ENCODE measurements around the gene INPP4B.

The INPP4B gene

DNA sequence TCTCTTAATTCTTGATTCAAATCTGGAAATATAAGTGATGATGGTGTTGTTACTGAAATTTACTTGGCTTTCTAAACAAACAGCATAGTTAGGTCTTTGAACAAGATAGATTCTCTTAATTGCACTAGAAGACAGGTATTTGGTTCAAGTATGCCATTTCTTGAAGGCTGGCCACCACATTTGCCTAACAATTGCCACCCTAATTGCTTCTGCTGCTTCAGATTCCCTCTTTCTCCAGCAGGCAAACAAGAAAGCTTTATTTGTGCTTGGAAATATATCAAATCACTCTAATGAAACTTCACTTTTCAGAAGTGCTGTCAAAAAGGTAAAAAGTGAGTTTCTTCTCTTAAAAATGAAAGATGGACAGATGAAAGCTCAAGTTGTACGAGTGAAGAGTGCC lies 418.6 kb downstream of the INPP4B start:
- no peak for DNase-seq (ENCODE audit: low read depth)
- TF ChIP-seq, protein P1, sequence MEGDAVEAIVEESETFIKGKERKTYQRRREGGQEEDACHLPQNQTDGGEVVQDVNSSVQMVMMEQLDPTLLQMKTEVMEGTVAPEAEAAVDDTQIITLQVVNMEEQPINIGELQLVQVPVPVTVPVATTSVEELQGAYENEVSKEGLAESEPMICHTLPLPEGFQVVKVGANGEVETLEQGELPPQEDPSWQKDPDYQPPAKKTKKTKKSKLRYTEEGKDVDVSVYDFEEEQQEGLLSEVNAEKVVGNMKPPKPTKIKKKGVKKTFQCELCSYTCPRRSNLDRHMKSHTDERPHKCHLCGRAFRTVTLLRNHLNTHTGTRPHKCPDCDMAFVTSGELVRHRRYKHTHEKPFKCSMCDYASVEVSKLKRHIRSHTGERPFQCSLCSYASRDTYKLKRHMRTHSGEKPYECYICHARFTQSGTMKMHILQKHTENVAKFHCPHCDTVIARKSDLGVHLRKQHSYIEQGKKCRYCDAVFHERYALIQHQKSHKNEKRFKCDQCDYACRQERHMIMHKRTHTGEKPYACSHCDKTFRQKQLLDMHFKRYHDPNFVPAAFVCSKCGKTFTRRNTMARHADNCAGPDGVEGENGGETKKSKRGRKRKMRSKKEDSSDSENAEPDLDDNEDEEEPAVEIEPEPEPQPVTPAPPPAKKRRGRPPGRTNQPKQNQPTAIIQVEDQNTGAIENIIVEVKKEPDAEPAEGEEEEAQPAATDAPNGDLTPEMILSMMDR (IDR thresholded peaks at IDR 0.05; ENCODE audit: control insufficient read depth, insufficient read depth, low read depth, low read length, missing control alignments), result no peak
- no peak overlapping the region for H3K4me3 ChIP-seq (ENCODE audit: control insufficient read depth, low read depth, low read length)

DNA sequence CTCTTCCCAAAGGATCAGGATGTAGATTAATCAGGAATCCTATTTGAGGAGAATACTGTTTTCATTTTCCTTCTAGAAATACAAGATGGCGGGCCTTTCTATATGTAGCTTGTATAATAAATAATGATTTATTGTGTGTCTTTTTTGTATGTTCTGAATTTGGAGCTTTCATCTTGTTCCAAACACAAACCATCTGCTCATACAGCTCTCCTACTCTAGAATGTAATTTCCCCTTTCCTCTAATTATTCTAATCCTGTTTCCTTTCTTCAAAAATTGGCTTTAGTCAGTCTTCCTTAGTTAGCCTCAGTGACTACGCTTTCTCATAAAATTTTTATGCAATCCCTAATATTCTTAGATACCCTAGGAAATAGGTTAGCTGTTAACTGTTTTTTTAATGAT lies 422.2 kb downstream of the INPP4B start:
- DNase-seq (ENCODE audit: low read depth), result no peak
- H3K4me3 ChIP-seq (ENCODE audit: control insufficient read depth, low read depth, low read length), result no peak overlapping the region
- TF ChIP-seq, protein P1 (IDR thresholded peaks at IDR 0.05; ENCODE audit: control insufficient read depth, insufficient read depth, low read depth, low read length, missing control alignments), result no peak

DNA sequence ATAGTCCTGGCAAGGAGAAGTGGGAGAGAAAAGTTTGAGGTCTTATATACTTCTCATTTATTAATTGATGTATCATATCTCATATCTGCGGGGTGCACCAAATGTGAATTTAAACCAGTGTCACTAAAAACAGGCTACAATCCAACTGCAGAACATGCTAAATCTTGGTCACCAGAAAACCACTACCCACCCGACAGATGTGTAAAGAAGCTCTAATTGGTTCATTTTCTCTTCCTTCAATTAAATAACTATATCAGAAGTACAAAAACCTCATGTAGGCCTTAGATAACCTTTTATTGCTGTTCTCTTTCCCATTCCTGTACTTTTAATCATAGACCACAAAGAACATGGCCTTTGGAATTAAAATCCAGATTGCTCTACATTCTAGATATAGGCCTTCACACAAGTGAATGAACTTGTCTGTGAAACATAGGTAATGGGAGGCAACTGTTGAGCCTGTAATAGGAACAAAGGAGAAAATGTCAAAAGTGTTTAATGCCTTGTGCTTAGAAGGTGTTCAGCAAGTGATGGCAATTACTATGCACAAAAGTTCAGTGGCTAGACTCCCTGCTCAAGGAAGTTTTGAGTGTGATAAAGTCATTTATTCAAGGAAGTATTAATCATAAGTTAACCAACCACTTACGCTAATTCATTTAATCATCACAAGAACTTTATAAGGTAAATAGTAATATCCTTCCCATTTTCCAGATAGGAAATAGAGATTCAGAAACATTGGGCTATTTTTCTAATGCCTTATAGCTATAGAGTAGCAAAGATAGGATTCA lies 425.6 kb downstream of the INPP4B start:
- no peak overlapping the region for H3K4me3 ChIP-seq (ENCODE audit: control insufficient read depth, low read depth, low read length)
- no peak for DNase-seq (ENCODE audit: low read depth)
- TF ChIP-seq, protein P1 (IDR thresholded peaks at IDR 0.05; ENCODE audit: control insufficient read depth, insufficient read depth, low read depth, low read length, missing control alignments), result no peak

- TF ChIP-seq, protein P1 (IDR thresholded peaks at IDR 0.05; ENCODE audit: control insufficient read depth, insufficient read depth, low read depth, low read length, missing control alignments), result no peak
- DNase-seq (ENCODE audit: low read depth), result no peak
- H3K4me3 ChIP-seq (ENCODE audit: control insufficient read depth, low read depth, low read length), result no peak overlapping the region
Observed at GRCh38 chr4:142419712-142420111, 426.4 kb downstream of the INPP4B start.

DNA sequence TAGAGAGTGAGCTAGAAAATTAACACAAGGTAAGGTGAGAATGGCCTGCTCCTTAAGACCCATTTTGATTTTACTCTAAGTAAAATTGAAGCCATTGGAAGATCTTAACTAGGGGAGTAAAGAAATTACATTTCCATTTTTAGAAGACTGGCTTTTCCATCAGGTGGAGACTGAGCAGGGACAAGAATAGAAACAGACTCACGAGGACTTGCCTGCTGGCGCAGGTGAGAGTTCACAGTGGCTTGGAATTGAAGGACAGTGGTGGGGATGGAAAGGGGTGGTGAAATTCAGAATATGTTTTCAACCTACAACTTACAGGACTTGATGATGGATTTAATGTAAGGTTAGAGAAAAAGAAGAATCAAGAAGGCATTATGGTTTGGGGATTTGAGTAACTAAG lies 427.4 kb downstream of the INPP4B start:
- TF ChIP-seq, protein P1 (IDR thresholded peaks at IDR 0.05; ENCODE audit: control insufficient read depth, insufficient read depth, low read depth, low read length, missing control alignments), result no peak
- no peak overlapping the region for H3K4me3 ChIP-seq (ENCODE audit: control insufficient read depth, low read depth, low read length)
- no peak for DNase-seq (ENCODE audit: low read depth)

DNA sequence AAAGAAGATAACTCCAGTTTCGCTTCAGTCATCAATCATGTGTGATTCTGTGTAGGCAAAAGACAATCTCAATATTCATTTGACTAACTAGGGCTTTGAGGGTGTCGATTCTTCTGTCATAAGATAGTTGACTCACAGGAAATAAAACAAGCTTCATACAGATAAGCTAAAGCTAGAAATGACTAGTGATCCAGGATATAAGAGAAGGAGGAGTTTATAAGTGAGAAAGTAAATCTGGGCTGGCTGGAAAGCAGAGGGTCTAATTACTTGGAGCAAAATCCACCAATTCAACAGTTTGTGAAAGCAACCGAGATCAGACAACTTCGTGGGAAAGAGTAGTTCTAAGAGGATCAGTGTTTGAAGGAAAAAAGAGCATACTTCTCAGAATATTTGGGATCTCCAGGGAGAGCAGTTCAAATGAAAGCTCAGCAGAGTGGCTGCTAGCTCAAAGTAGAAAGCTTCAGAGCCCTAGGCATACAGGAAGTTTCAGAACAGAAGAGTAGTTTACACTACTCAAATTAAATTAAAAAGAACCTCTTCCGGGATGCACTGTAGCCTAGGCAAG lies 429.3 kb downstream of the INPP4B start:
- no peak for DNase-seq (ENCODE audit: low read depth)
- TF ChIP-seq, protein P1 (IDR thresholded peaks at IDR 0.05; ENCODE audit: control insufficient read depth, insufficient read depth, low read depth, low read length, missing control alignments), result no peak
- H3K4me3 ChIP-seq (ENCODE audit: control insufficient read depth, low read depth, low read length), result no peak overlapping the region

Data from AG09309 (cell line).